ENCODE data around the gene MIB2.

The MIB2 gene

DNA sequence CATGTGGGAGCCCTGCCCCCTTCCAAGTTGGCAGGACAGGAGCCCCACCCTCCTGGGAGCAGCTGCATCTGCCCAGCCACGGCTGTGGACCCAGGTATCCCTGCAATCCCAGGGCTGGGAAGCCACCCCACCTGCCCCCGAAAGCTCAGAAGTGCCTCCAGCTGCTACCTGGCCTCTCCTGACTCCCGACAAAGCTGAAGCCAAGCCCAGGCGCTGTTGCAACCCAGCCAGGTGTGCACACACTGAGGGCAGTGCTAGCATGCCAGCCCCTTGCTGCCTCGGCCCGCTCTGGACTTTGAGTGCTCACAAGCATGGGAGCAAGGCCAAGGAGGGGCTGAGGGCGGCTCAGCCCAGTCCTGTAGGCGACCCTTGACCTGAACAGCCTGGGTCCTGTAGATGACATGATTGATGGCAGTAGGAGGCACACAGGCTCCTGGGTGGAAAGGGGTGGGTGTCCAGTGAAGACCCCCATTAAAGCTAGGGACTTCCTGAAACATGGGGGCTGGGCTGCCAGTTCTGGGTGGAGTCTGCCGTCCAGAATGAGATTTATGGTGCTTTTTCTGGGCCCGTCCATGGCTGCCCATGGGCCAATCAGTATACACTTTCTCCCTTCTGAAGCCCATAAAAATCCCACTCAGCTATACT is 37.8 kb upstream of the MIB2 start:
- TF ChIP-seq, protein P1, sequence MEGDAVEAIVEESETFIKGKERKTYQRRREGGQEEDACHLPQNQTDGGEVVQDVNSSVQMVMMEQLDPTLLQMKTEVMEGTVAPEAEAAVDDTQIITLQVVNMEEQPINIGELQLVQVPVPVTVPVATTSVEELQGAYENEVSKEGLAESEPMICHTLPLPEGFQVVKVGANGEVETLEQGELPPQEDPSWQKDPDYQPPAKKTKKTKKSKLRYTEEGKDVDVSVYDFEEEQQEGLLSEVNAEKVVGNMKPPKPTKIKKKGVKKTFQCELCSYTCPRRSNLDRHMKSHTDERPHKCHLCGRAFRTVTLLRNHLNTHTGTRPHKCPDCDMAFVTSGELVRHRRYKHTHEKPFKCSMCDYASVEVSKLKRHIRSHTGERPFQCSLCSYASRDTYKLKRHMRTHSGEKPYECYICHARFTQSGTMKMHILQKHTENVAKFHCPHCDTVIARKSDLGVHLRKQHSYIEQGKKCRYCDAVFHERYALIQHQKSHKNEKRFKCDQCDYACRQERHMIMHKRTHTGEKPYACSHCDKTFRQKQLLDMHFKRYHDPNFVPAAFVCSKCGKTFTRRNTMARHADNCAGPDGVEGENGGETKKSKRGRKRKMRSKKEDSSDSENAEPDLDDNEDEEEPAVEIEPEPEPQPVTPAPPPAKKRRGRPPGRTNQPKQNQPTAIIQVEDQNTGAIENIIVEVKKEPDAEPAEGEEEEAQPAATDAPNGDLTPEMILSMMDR (IDR thresholded peaks at IDR 0.05; ENCODE audit: extremely low read depth, missing control alignments) = no peak

GRCh38 chr1:1578371-1578940 is 36.8 kb upstream of the MIB2 start:
- TF ChIP-seq, protein P1 (IDR thresholded peaks at IDR 0.05; ENCODE audit: extremely low read depth, missing control alignments) = no peak
- DNase-seq (ENCODE audit: low spot score) = no peak

More for the DNA sequence above, 37.8 kb upstream of the MIB2 start:
- no peak for DNase-seq (ENCODE audit: low spot score)

DNA sequence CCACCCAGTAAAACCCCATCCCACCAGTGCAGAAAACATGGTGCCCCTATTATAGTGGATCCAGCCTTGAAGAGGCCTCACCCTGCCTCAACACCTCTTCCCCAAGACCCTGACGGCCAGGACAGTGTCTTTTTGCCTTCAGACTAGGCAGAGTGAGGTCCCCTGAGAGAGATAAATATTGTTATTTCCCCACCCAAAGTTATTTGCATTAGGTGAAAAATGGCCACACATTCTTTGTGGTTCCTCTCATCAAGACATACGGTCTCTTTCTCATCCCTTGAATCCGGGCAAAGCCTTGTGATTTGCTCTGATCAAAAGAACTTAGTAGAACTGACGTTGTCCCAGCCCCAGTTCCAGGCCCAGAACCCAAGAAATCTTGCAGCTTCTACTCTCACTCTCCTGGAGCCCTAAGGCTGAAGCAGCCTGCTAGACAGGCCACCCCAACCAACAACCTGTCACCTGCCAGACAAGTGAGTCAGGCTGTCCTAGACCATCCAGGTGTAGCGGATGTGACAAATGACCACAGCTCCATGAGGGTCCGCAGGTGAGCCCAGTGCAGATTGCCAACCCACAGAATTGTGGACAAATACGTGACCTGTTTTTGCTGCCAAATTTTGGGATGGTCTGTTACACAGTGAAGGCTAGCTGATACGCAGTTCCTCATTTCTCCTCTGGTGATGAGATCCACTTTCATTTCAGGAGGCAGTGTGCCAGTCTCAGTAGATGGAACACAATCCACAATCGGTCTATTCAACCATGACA is 32.5 kb upstream of the MIB2 start:
- DNase-seq (ENCODE audit: low spot score) = no peak
- TF ChIP-seq, protein P1 (IDR thresholded peaks at IDR 0.05; ENCODE audit: extremely low read depth, missing control alignments) = no peak

GRCh38 chr1:1583347-1584010 is 31.8 kb upstream of the MIB2 start:
- TF ChIP-seq, protein P1 (IDR thresholded peaks at IDR 0.05; ENCODE audit: extremely low read depth, missing control alignments) = no peak
- DNase-seq (ENCODE audit: low spot score) = no peak

DNA sequence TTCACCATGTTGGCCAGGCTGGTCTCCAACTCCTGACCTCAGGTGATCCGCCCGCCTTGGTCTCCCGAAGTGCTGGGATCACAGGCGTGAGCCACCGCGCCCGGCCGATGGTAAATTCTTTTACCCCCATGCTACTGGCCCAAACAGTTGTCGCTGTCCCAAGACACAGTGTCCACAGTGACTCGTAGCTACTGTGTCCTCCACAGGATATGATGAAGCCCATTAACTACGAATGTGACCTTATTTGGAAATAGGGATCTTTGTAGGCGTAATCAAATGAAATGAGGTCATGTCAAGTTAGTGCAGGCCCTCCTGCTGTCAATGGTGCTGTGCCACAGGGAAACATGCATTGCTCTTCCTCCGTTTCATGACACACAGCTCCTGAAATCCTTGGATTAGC is 23.8 kb upstream of the MIB2 start:
- TF ChIP-seq, protein P1 (IDR thresholded peaks at IDR 0.05; ENCODE audit: extremely low read depth, missing control alignments) = no peak
- DNase-seq (ENCODE audit: low spot score) = no peak

DNA sequence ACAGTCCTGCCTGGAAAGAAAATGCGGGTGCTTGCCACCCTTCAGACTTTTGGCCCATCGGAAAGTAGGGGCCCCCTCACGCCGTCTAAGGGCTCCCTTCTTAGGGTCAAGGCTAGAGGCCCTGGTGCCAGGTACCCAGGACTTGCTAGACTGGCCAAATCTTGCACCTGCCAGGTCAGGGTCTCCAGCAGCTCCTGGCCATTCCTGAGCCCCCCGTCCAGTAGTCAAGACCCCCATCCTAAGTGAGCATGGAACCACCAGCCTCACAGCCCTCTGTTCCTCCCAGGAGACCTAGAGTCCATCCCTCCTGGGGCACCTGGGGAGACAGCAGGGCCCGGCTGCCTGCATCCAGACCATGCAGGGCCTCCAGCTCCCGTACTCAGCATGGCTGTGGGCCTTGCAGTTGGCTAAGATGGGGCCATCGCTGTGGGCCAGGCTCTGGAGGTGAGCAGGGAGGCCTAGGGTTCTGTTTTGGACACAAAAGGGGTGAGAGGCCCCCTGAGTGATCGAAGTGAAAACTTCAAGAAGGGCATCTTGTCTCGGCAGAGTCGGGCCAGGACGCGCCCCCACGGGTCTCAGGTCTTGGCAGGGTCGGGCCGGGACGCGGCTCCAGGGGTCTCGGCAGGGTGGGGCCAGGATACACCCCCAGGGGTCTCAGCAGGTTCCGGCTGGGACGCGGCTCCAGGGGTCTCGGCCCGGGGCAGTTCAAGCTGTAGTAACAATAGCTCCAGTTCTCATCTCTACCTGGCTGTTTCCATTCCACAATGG is 21.3 kb upstream of the MIB2 start:
- TF ChIP-seq, protein P1 (IDR thresholded peaks at IDR 0.05; ENCODE audit: extremely low read depth, missing control alignments) = no peak
- no peak for DNase-seq (ENCODE audit: low spot score)
